Activated CD4-positive, alpha-beta T cell treated with anti-CD3 and anti-CD28 coated beads, Interleukin-2, amount 10 ng/mL, durations not matched to agents 7 days and 5 days (primary cell): ENCODE results near the gene MAGEL2. TPM values are rescaled to one million over a fixed set of nuclear protein-coding genes. Genes with fewer than 3 reads are reported as not detected.

Experiments
- CTCF ChIA-PET: fragments of 350-600 bp; sonication (Branson Sonifier 250); formaldehyde crosslinking; loops from one replicate; lab custom pipeline; 2021; ENCODE audit warnings: antibody characterized with exemption; lab: Charles Lee
- POLR2A ChIA-PET: fragments of 350-600 bp; sonication (Branson Sonifier 250); formaldehyde crosslinking; loops from one replicate; lab custom pipeline; 2021; ENCODE audit warnings: antibody characterized with exemption; lab: Charles Lee
- DNase-seq: peaks from one replicate; pipeline ENCODE4 v3.0.0-alpha.2; 2020
- H3K27ac Mint-ChIP-seq: one replicate; pipeline ENCODE4 v1.8.0; 2021; ENCODE audit warnings: mild to moderate bottlenecking, moderate library complexity, mixed read lengths
- H3K27me3 Mint-ChIP-seq: one replicate; pipeline ENCODE4 v1.8.0; 2021; ENCODE audit warnings: mixed read lengths
- H3K36me3 Mint-ChIP-seq: one replicate; pipeline ENCODE4 v1.8.0; 2021; ENCODE audit warnings: low read depth, mixed read lengths
- H3K4me1 Mint-ChIP-seq: one replicate; pipeline ENCODE4 v1.8.0; 2021; ENCODE audit warnings: mixed read lengths
- H3K4me3 Mint-ChIP-seq: one replicate; pipeline ENCODE4 v1.8.0; 2021; ENCODE audit warnings: mild to moderate bottlenecking, moderate library complexity, mixed read lengths
- H3K9me3 Mint-ChIP-seq: one replicate; pipeline ENCODE4 v1.8.0; 2021; ENCODE audit warnings: mixed read lengths
- total RNA-seq, 2 experiments: library from RNA; stranded (reverse); gene quantifications; one replicate each; pipeline ENCODE4 v1.2.3, GENCODE V29; 2021

MAGEL2 gene
- total RNA-seq, result not detected

- DNase-seq, result no peak
- H3K4me1 Mint-ChIP-seq, result no peaks in the 10 kb centered on the region
- H3K9me3 Mint-ChIP-seq, result no peaks in the 10 kb centered on the region
- ChIA-PET POLR2A (no interaction called here), CTCF (no interaction called here)
- H3K27ac Mint-ChIP-seq, result no peak within 1 kb of the TSS
- no peak within 1 kb of the TSS for H3K4me3 Mint-ChIP-seq
- H3K36me3 Mint-ChIP-seq, result no peaks in the 10 kb centered on the region
- peaks cover 7% of the 10 kb centered on the region for H3K27me3 Mint-ChIP-seq
These were observed at the start of gene MAGEL2 for GRCh38 chr15:23647421-23648370. MAGEL2 (minus strand) TSS chr15:23647867; CDS start chr15:23647742, 125 bp downstream.

- Mint-ChIP-seq H3K4me1 (no peaks in the 10 kb centered on the region), H3K27me3 (no peaks in the 10 kb centered on the region), H3K9me3 (peaks cover 11% of the 10 kb centered on the region), H3K36me3 (no peaks in the 10 kb centered on the region), H3K27ac (no peak overlapping the region), H3K4me3 (no peak overlapping the region)
- DNase-seq, result no peak
- ChIA-PET CTCF (no interaction called here), POLR2A (no interaction called here)
These were observed 47.6 kb upstream of the MAGEL2 start for GRCh38 chr15:23695282-23695681.

- no peak overlapping the region for H3K27ac Mint-ChIP-seq
- POLR2A ChIA-PET, result no interaction called here
These were observed 46.9 kb upstream of the MAGEL2 start for GRCh38 chr15:23694592-23694991.

GRCh38 chr15:23690450-23690852 is 42.8 kb upstream of the MAGEL2 start:
- Mint-ChIP-seq H3K4me1 (no peaks in the 10 kb centered on the region), H3K27ac (no peak overlapping the region), H3K27me3 (no peaks in the 10 kb centered on the region), H3K9me3 (peaks cover 10% of the 10 kb centered on the region), H3K4me3 (no peak overlapping the region), H3K36me3 (no peaks in the 10 kb centered on the region)
- ChIA-PET CTCF (no interaction called here), POLR2A (no interaction called here)
- no peak for DNase-seq

More at GRCh38 chr15:23694592-23694991, 46.9 kb upstream of the MAGEL2 start:
- CTCF ChIA-PET, result no interaction called here
- no peaks in the 10 kb centered on the region for H3K4me1 Mint-ChIP-seq
- peaks cover 11% of the 10 kb centered on the region for H3K9me3 Mint-ChIP-seq
- DNase-seq, result no peak
- H3K36me3 Mint-ChIP-seq, result no peaks in the 10 kb centered on the region
- no peaks in the 10 kb centered on the region for H3K27me3 Mint-ChIP-seq
- H3K4me3 Mint-ChIP-seq, result no peak overlapping the region

GRCh38 chr15:23690015-23690414 is 42.3 kb upstream of the MAGEL2 start:
- DNase-seq, result no peak
- Mint-ChIP-seq H3K27ac (no peak overlapping the region), H3K27me3 (no peaks in the 10 kb centered on the region), H3K4me1 (no peaks in the 10 kb centered on the region), H3K4me3 (no peak overlapping the region), H3K36me3 (no peaks in the 10 kb centered on the region), H3K9me3 (peaks cover 10% of the 10 kb centered on the region)
- ChIA-PET CTCF (no interaction called here), POLR2A (no interaction called here)

- CTCF ChIA-PET, result no interaction called here
These were observed 39.4 kb upstream of the MAGEL2 start, which contains the start of gene NDN for GRCh38 chr15:23687143-23687470. NDN (minus strand) TSS chr15:23687305; CDS start chr15:23687217, 88 bp downstream.

GRCh38 chr15:23686466-23687142 is 38.9 kb upstream of the MAGEL2 start:
- no peak overlapping the region for H3K27ac Mint-ChIP-seq
- H3K36me3 Mint-ChIP-seq, result no peaks in the 10 kb centered on the region
- CTCF ChIA-PET, result no interaction called here
- peak overlapping the region; percentile 10 for H3K4me3 Mint-ChIP-seq
- DNase-seq, result no peak
- no peaks in the 10 kb centered on the region for H3K4me1 Mint-ChIP-seq
- POLR2A ChIA-PET, result no interaction called here
- no peaks in the 10 kb centered on the region for H3K27me3 Mint-ChIP-seq
- H3K9me3 Mint-ChIP-seq, result peaks cover 5% of the 10 kb centered on the region

More at GRCh38 chr15:23687143-23687470, 39.4 kb upstream of the MAGEL2 start, which contains the start of gene NDN:
- Mint-ChIP-seq H3K27ac (peak within 1 kb of the TSS; percentile 43), H3K27me3 (no peaks in the 10 kb centered on the region), H3K4me3 (peak within 1 kb of the TSS; percentile 34), H3K9me3 (peaks cover 5% of the 10 kb centered on the region), H3K4me1 (no peaks in the 10 kb centered on the region), H3K36me3 (no peaks in the 10 kb centered on the region)
- DNase-seq, result no peak
- POLR2A ChIA-PET, result no interaction called here

- ChIA-PET CTCF (no interaction called here), POLR2A (no interaction called here)
- Mint-ChIP-seq H3K4me1 (no peaks in the 10 kb centered on the region), H3K9me3 (no peaks in the 10 kb centered on the region), H3K27me3 (no peaks in the 10 kb centered on the region), H3K36me3 (no peaks in the 10 kb centered on the region), H3K27ac (no peak overlapping the region), H3K4me3 (no peak overlapping the region)
- no peak for DNase-seq
These were observed 23.8 kb upstream of the MAGEL2 start for GRCh38 chr15:23671481-23671880.

- Mint-ChIP-seq H3K36me3 (no peaks in the 10 kb centered on the region), H3K4me3 (no peak overlapping the region), H3K9me3 (no peaks in the 10 kb centered on the region), H3K27me3 (no peaks in the 10 kb centered on the region), H3K27ac (no peak overlapping the region), H3K4me1 (no peaks in the 10 kb centered on the region)
- no peak for DNase-seq
- CTCF ChIA-PET, result no interaction called here
- POLR2A ChIA-PET, result no interaction called here
These were observed 23.3 kb upstream of the MAGEL2 start for GRCh38 chr15:23670970-23671369.

GRCh38 chr15:23663232-23663631 is 15.6 kb upstream of the MAGEL2 start:
- ChIA-PET CTCF (no interaction called here), POLR2A (no interaction called here)
- Mint-ChIP-seq H3K36me3 (no peaks in the 10 kb centered on the region), H3K4me1 (no peaks in the 10 kb centered on the region), H3K27ac (no peak overlapping the region), H3K4me3 (no peak overlapping the region), H3K9me3 (no peaks in the 10 kb centered on the region), H3K27me3 (no peaks in the 10 kb centered on the region)
- no peak for DNase-seq

- ChIA-PET CTCF (no interaction called here), POLR2A (no interaction called here)
- DNase-seq, result peak; percentile 10
- no peaks in the 10 kb centered on the region for H3K4me1 Mint-ChIP-seq
- H3K27me3 Mint-ChIP-seq, result peaks cover 7% of the 10 kb centered on the region
- no peaks in the 10 kb centered on the region for H3K9me3 Mint-ChIP-seq
- no peak overlapping the region for H3K27ac Mint-ChIP-seq
- no peaks in the 10 kb centered on the region for H3K36me3 Mint-ChIP-seq
- H3K4me3 Mint-ChIP-seq, result no peak overlapping the region
These were observed 1.4 kb upstream of the MAGEL2 start for GRCh38 chr15:23648920-23649515.

GRCh38 chr15:23647001-23647295 is 719 bp downstream of the MAGEL2 start:
- no peaks in the 10 kb centered on the region for H3K4me1 Mint-ChIP-seq
- H3K4me3 Mint-ChIP-seq, result no peak overlapping the region
- no peak overlapping the region for H3K27ac Mint-ChIP-seq
- H3K36me3 Mint-ChIP-seq, result no peaks in the 10 kb centered on the region
- peaks cover 7% of the 10 kb centered on the region for H3K27me3 Mint-ChIP-seq
- no peaks in the 10 kb centered on the region for H3K9me3 Mint-ChIP-seq
- ChIA-PET CTCF (no interaction called here), POLR2A (no interaction called here)
- no peak for DNase-seq
